22Rv1 (cell line): ENCODE data around the gene GRPEL1.

Source experiments
- ZFX ChIP-seq: fragments of 450-650 bp; IDR thresholded peaks from 2 replicates; pipeline ENCODE4 v1.6.1; 2017; ENCODE audit warnings: antibody characterized with exemption, borderline replicate concordance
- TF ChIP-seq, protein P1 (sequence below): fragments of 450-650 bp; IDR thresholded peaks from 2 replicates; pipeline ENCODE4 v1.5.1; 2017; ENCODE audit warnings: mild to moderate bottlenecking

DNA sequence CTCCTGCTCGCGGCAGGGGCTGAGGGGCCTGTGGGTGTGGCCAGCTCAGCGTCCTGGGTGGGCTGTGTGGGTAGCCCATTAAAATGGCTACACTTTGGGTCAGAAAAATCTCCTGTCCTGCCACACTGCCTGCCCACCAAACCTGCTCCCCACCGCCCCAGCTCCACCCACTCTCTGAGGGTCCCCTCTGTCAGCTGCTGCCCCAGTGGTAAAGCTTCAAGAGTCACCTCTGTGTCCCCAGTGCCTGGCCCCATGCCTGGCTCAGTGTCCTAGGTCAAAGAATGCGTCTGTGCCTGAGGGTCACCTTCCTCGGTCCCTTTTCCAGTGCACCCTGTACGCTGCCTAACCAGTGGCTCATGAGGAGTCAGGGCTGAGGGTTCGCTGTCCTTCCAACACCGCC lies 49.6 kb downstream of the GRPEL1 start:
- TF ChIP-seq, protein P1, sequence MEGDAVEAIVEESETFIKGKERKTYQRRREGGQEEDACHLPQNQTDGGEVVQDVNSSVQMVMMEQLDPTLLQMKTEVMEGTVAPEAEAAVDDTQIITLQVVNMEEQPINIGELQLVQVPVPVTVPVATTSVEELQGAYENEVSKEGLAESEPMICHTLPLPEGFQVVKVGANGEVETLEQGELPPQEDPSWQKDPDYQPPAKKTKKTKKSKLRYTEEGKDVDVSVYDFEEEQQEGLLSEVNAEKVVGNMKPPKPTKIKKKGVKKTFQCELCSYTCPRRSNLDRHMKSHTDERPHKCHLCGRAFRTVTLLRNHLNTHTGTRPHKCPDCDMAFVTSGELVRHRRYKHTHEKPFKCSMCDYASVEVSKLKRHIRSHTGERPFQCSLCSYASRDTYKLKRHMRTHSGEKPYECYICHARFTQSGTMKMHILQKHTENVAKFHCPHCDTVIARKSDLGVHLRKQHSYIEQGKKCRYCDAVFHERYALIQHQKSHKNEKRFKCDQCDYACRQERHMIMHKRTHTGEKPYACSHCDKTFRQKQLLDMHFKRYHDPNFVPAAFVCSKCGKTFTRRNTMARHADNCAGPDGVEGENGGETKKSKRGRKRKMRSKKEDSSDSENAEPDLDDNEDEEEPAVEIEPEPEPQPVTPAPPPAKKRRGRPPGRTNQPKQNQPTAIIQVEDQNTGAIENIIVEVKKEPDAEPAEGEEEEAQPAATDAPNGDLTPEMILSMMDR: no peak
- TF ChIP-seq ZFX: no peak
